Endothelial cell of umbilical vein (primary cell): ENCODE data around the gene PNPLA6. TPM values are rescaled to one million over a fixed set of nuclear protein-coding genes. Genes with fewer than 3 reads are reported as not detected.
A peak's percentile ranks its signal among the peaks of the same experiment; 100 is the strongest.

ENCODE experiments used
- BruUV-seq: library from RNA; stranded (reverse); fragments of 400-500 nt; replicated peaks from 2 replicates; lab custom pipeline; 2021; lab: Mats Ljungman, UMichigan
- CTCF ChIA-PET: fragments of 300-600, 350-600 bp; sonication (Branson Sonifier 250); formaldehyde crosslinking; loops from one replicate; lab custom pipeline; 2021; ENCODE audit warnings: antibody characterized with exemption, inconsistent platforms; lab: Charles Lee
- POLR2A ChIA-PET: fragments of 300-600, 350-600 bp; sonication (Branson Sonifier 250); formaldehyde crosslinking; loops from one replicate; lab custom pipeline; 2021; ENCODE audit warnings: antibody characterized with exemption, inconsistent platforms; lab: Charles Lee
- DNase-seq: peaks from one replicate; pipeline ENCODE4 v3.0.0-alpha.2; 2011; ENCODE audit warnings: low read depth, low spot score
- FAIRE-seq: peaks from 2 replicates; lab custom pipeline; 2011; peaks lifted over from hg19 to GRCh38; lab: Jason Lieb, UNC
- H2AFZ ChIP-seq: 2 replicates; pipeline ENCODE4 v1.6.0; 2012; ENCODE audit warnings: low read depth, low read length, control low read depth, inconsistent platforms
- H3K27ac ChIP-seq: 2 replicates; pipeline ENCODE4 v1.5.1; 2011; ENCODE audit warnings: low read depth, mild to moderate bottlenecking, control low read depth, low read length, moderate library complexity; ENCODE audit not compliant: insufficient read depth
- H3K27me3 ChIP-seq, 2 experiments: 2 replicates each; pipeline versions ENCODE4 v1.6.0 to v1.6.1; 2011; ENCODE audit warnings: low read length in 2 of 2, mixed read lengths in 1 of 2; ENCODE audit not compliant: control insufficient read depth in 2 of 2, insufficient read depth in 2 of 2
- H3K36me3 ChIP-seq, 2 experiments: 2 replicates in 1 of 2; 3 replicates in 1 of 2; pipeline ENCODE4 v1.5.1; 2011; ENCODE audit warnings: low read length in 2 of 2, mild to moderate bottlenecking in 1 of 2, moderate library complexity in 1 of 2; ENCODE audit not compliant: control insufficient read depth in 2 of 2, insufficient read depth in 2 of 2; ENCODE audit errors: extremely low read depth in 1 of 2
- H3K4me1 ChIP-seq: 3 replicates; pipeline ENCODE4 v1.5.1; 2011; ENCODE audit warnings: mild to moderate bottlenecking, low read length; ENCODE audit not compliant: control insufficient read depth, insufficient read depth; ENCODE audit errors: extremely low read depth
- H3K4me2 ChIP-seq: 2 replicates; pipeline ENCODE4 v1.6.1; 2011; ENCODE audit warnings: low read length, control low read depth, mixed read lengths; ENCODE audit not compliant: insufficient read depth
- H3K4me3 ChIP-seq, 3 experiments: fragments of 200-600 bp in 1 of 3; sonication (generic), shearing (Covaris generic) in 1 of 3; replicated peaks in 1 of 3; 2 replicates each; pipeline ENCODE4 v1.5.1; 2011 to 2016; ENCODE audit warnings: control low read depth in 3 of 3, low read length in 3 of 3, mild to moderate bottlenecking in 2 of 3, inconsistent platforms in 1 of 3, low read depth in 1 of 3, moderate library complexity in 1 of 3; ENCODE audit not compliant: insufficient read depth in 1 of 3
- H3K79me2 ChIP-seq: 2 replicates; pipeline ENCODE4 v1.6.0; 2012; ENCODE audit warnings: low read length, inconsistent platforms; ENCODE audit not compliant: control insufficient read depth, insufficient read depth
- H3K9ac ChIP-seq: replicated peaks from 2 replicates; pipeline ENCODE3; 2011; ENCODE audit warnings: low read length, control low read depth; ENCODE audit not compliant: insufficient read depth; ENCODE audit errors: extremely low read depth
- H3K9me1 ChIP-seq: replicated peaks from 3 replicates; pipeline ENCODE4 v1.6.0; 2011; ENCODE audit warnings: mild to moderate bottlenecking, low read length; ENCODE audit not compliant: control insufficient read depth, insufficient read depth; ENCODE audit errors: extremely low read depth
- H3K9me3 ChIP-seq: replicated peaks from 2 replicates; pipeline ENCODE4 v1.5.1; 2012; ENCODE audit warnings: low read length, inconsistent platforms; ENCODE audit not compliant: control insufficient read depth, insufficient read depth
- H4K20me1 ChIP-seq: replicated peaks from 2 replicates; pipeline ENCODE3; 2011; ENCODE audit warnings: mild to moderate bottlenecking, low read length; ENCODE audit not compliant: control insufficient read depth, insufficient read depth; ENCODE audit errors: extremely low read depth
- CTCF ChIP-seq, 2 donors: IDR thresholded peaks; 1 replicate in 1 of 2; 2 replicates in 1 of 2; pipeline ENCODE4 v1.5.1; 2011; ENCODE audit warnings: low read length in 2 of 2, mild to moderate bottlenecking in 2 of 2, moderate library complexity in 2 of 2, control low read depth in 1 of 2, inconsistent platforms in 1 of 2, low read depth in 1 of 2; ENCODE audit not compliant: insufficient read depth in 1 of 2; ENCODE audit errors: extremely low read depth in 1 of 2
- EZH2 ChIP-seq: IDR thresholded peaks from 2 replicates; pipeline ENCODE4 v1.6.1; 2012; ENCODE audit warnings: borderline replicate concordance, low read depth, mild to moderate bottlenecking, moderate library complexity, low read length, inconsistent platforms; ENCODE audit not compliant: severe bottlenecking
- FOS ChIP-seq: IDR thresholded peaks from 2 replicates; pipeline ENCODE4 v1.6.1; 2011; ENCODE audit warnings: mild to moderate bottlenecking, low read length, moderate library complexity, borderline replicate concordance; ENCODE audit not compliant: insufficient read depth
- GATA2 ChIP-seq: IDR thresholded peaks from 2 replicates; pipeline ENCODE4 v1.7.0; 2011; ENCODE audit warnings: low read depth, mild to moderate bottlenecking, moderate library complexity, mixed read lengths, low read length; ENCODE audit not compliant: insufficient read length, insufficient read depth
- JUN ChIP-seq: IDR thresholded peaks from 2 replicates; pipeline ENCODE4 v1.6.1; 2011; ENCODE audit warnings: borderline replicate concordance, low read depth; ENCODE audit not compliant: insufficient read length, insufficient read depth
- MYC ChIP-seq: IDR thresholded peaks from one replicate; pipeline ENCODE4 v1.6.1; 2011; ENCODE audit warnings: mild to moderate bottlenecking, low read depth, low read length
- POLR2A ChIP-seq: IDR thresholded peaks from 2 replicates; pipeline ENCODE4 v1.6.1; 2012; ENCODE audit warnings: low read depth, mild to moderate bottlenecking, control low read depth, low read length
- POLR2AphosphoS5 ChIP-seq: IDR thresholded peaks from 2 replicates; pipeline ENCODE4 v1.6.1; 2012; ENCODE audit warnings: low read depth, mild to moderate bottlenecking, control low read depth, low read length, moderate library complexity; ENCODE audit not compliant: insufficient read depth
- dilution Hi-C: fragments of 300-500 bp; cut with MboI; formaldehyde crosslinking; loops from one replicate; pipeline ENCODE4 v1.15.0; 2019; ENCODE audit warnings: low sequenced_read_pairs; ENCODE audit not compliant: extremely low pct_ligation_motif_present
- intact Hi-C: fragments of 100-400 bp; cut with micrococcal nuclease; formaldehyde crosslinking; loops from one replicate; pipeline ENCODE4 v1.10.0; 2022
- polyA plus RNA-seq, 4 experiments: library from polyadenylated mRNA; depleted of rRNA in 3 of 4; stranded (reverse) in 3 of 4; unstranded in 1 of 4; fragments of >200 nt; gene quantifications; 2 replicates each; pipeline versions ENCODE4 v1.2.1 to v1.2.3, GENCODE V29; 2011 to 2012; ENCODE audit warnings: missing spikeins in 1 of 4
- total RNA-seq: library from RNA; stranded (reverse); gene quantifications from 2 replicates; pipeline ENCODE4 v1.2.3, GENCODE V29; 2021
- TF ChIP-seq, protein P1 (sequence below): IDR thresholded peaks from 2 replicates; pipeline ENCODE4 v1.6.1; 2011; ENCODE audit not compliant: insufficient read depth, insufficient read length

PNPLA6 gene
- total and polyA plus RNA-seq, 2 donors (not counting 3 experiments of a cell fraction or from before 2014, with no cell fraction given) = 106 to 164 TPM

GRCh38 chr19:7550987-7551761 lies 15.7 kb downstream of the PNPLA6 start:
- no peaks in the 10 kb centered on the region for H3K27me3 ChIP-seq
- TF ChIP-seq CTCF (IDR thresholded peaks at IDR 0.05; ENCODE audit: extremely low read depth in 1 of 2, insufficient read depth in 1 of 2, low read depth in 1 of 2, low read length in 2 of 2) (no peak), JUN (no peak), POLR2A (no peak), GATA2 (no peak), MYC (no peak), POLR2AphosphoS5 (no peak), FOS (no peak), EZH2 (no peak)
- TF ChIP-seq, protein P1, sequence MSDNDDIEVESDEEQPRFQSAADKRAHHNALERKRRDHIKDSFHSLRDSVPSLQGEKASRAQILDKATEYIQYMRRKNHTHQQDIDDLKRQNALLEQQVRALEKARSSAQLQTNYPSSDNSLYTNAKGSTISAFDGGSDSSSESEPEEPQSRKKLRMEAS = no peak
- no peak overlapping the region for H3K9ac ChIP-seq
- H3K9me1 ChIP-seq = no peaks in the 10 kb centered on the region
- no peaks in the 10 kb centered on the region for H3K4me1 ChIP-seq
- no peaks in the 10 kb centered on the region for H3K79me2 ChIP-seq
- H3K4me3 ChIP-seq = no peak overlapping the region
- DNase-seq (peak; percentile 35), FAIRE-seq (no peak)
- ChIA-PET CTCF (no interaction called here), POLR2A (no interaction called here)
- H4K20me1 ChIP-seq = no peaks in the 10 kb centered on the region
- intact Hi-C loops = no loop called here
- H3K9me3 ChIP-seq = no peaks in the 10 kb centered on the region
- H2AFZ ChIP-seq = no peak overlapping the region
- dilution Hi-C loops = no loop called here
- H3K27ac ChIP-seq = no peak overlapping the region
- BruUV-seq = no TSS peak
- H3K4me2 ChIP-seq = no peak overlapping the region
- peaks cover 0 to 25% of the 10 kb centered on the region in 2 experiments for H3K36me3 ChIP-seq
